Activated CD4-positive, alpha-beta T cell treated with anti-CD3 and anti-CD28 coated beads, Interleukin-2, amount 50 U/mL, for 4 hours (primary cell): ENCODE results near the gene HYAL3.
"Not testable (repeated sequence)": the region's sequence is repeated elsewhere in the genome, so short reads cannot be mapped to it uniquely, and the experiment has no call there.

Source experiments
- DNase-seq, 2 experiments: peaks; one replicate each; pipeline ENCODE4 v3.0.0-alpha.2; 2020

The HYAL3 gene

GRCh38 chr3:50312041-50312440 is 12.8 kb upstream of the HYAL3 start:
- DNase-seq: not testable (repeated sequence)

GRCh38 chr3:50304601-50305000 is 5.4 kb upstream of the HYAL3 start:
- no peak for DNase-seq

- no peak for DNase-seq
Observed at GRCh38 chr3:50303013-50303815, 4.0 kb upstream of the HYAL3 start, which contains the start of gene HYAL1. TSS of gene HYAL1 (minus strand) at chr3:50303574. CDS start at chr3:50302956, 618 bp downstream.

GRCh38 chr3:50302095-50303012 is 3.1 kb upstream of the HYAL3 start:
- no peak for DNase-seq

GRCh38 chr3:50300681-50301254 is 1.6 kb upstream of the HYAL3 start:
- DNase-seq: no peak

- DNase-seq: no peak
Observed at GRCh38 chr3:50299929-50300680, 900 bp upstream of the HYAL3 start.

- DNase-seq: no peak
Observed at GRCh38 chr3:50299638-50299928, 378 bp upstream of the HYAL3 start.

GRCh38 chr3:50297896-50298725 is 1.1 kb downstream of the HYAL3 start:
- DNase-seq: no peak

- no peak for DNase-seq
Observed at GRCh38 chr3:50297384-50297775, 1.8 kb downstream of the HYAL3 start.

- no peak for DNase-seq
Observed at GRCh38 chr3:50296721-50297383, 2.4 kb downstream of the HYAL3 start.

- no peak for DNase-seq
Observed at GRCh38 chr3:50295553-50296431, 3.4 kb downstream of the HYAL3 start.

GRCh38 chr3:50294492-50295403 is 4.5 kb downstream of the HYAL3 start:
- no peak for DNase-seq

GRCh38 chr3:50294089-50294488 is 5.1 kb downstream of the HYAL3 start:
- no peak for DNase-seq

- no peak for DNase-seq
Observed at GRCh38 chr3:50293079-50293801, 6.0 kb downstream of the HYAL3 start.

GRCh38 chr3:50292159-50293078 is 6.8 kb downstream of the HYAL3 start, which contains the start of gene IFRD2:
TSS of gene IFRD2 (minus strand) at chr3:50292429. CDS start at chr3:50292274, 155 bp downstream.
- peak; percentile 94 to 95 for DNase-seq

- no peak for DNase-seq
Observed at GRCh38 chr3:50290161-50290641, 9.0 kb downstream of the HYAL3 start.

GRCh38 chr3:50289130-50289529 is 10.1 kb downstream of the HYAL3 start:
- DNase-seq: no peak
